D721Med (cell line): ENCODE results near the gene PLD1.

Experiments
- DNase-seq: peaks from one replicate; pipeline ENCODE4 v3.0.0; 2011; ENCODE audit warnings: low spot score; ENCODE audit not compliant: insufficient read length
- FAIRE-seq: peaks from 2 replicates; lab custom pipeline; 2011; peaks lifted over from hg19 to GRCh38; lab: Jason Lieb, UNC
- CTCF ChIP-seq: IDR thresholded peaks from 2 replicates; pipeline ENCODE4 v1.5.1; 2012; ENCODE audit warnings: mild to moderate bottlenecking, control low read depth; ENCODE audit not compliant: insufficient read depth; ENCODE audit errors: missing control alignments

PLD1 gene

DNA sequence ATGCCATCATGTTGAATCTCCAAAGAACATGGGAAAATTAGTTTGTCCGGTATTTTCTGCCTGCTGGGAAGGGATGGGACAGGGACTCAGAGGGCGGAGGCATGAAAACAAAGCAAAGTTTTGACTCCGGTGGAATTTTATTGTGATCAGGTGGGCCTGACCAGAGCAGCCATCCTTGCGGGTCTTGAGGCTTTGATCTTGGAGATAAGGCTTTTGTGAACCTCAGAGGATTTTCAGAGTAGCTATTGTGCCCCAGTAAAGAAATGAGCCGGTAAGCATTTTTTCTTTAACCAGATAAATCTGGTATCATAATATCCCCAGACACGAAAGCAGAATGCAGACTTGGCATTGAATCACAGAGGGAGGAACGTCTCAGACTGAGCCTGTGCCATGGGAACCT, 250.7 kb downstream of the PLD1 start:
- DNase-seq (no peak), FAIRE-seq (no peak)
- TF ChIP-seq CTCF: no peak

- no peak for DNase-seq
- no peak for TF ChIP-seq CTCF
- FAIRE-seq: no peak
Observed at GRCh38 chr3:171558188-171558696, 252.0 kb downstream of the PLD1 start.

DNA sequence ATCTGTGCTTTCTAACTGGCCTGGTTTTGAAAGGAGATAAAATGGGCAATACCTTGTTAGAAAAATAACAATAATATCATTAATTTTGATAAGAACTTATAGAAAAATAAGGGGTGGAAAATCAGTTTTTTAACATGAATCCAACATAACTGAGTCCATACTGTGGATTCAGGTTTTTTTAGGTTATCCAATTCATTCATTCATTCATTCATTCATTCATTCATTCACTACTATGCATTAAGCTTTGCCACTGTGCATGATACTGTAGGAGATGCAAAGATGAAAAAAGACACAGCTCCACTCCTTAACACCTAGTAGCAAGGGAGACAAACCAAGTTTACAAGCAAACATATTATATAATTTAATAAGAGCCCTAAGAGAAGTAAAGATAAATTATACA, 253.1 kb downstream of the PLD1 start:
- TF ChIP-seq CTCF: no peak
- FAIRE-seq (no peak), DNase-seq (no peak)

DNA sequence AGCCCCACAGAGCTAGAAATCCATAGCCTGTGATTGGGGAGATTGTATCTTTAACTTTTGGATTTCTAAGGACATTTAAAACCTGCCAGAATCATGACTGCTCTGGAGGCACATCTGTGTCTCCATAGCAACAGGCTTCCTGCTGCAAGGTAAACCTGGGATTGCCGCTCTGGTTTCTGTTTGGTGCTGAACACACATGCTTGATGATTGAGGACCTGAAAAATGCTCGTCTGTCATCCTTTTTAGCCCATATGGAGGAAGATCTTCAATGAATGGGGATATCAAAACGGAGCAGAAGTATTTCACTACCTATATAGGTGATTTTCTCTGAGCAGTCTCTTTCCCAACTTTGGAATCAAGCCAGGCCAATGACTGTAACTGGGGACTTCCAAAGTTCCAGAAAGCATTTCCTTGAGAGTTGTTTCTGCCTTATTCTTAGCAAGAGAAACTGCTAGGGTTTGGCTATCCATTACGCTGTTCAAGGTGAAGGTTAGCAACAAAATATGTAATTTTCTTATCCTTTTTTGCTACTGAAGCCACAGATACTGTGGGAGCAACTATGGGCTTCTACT, 253.6 kb downstream of the PLD1 start:
- no peak for TF ChIP-seq CTCF
- FAIRE-seq (no peak), DNase-seq (no peak)

DNA sequence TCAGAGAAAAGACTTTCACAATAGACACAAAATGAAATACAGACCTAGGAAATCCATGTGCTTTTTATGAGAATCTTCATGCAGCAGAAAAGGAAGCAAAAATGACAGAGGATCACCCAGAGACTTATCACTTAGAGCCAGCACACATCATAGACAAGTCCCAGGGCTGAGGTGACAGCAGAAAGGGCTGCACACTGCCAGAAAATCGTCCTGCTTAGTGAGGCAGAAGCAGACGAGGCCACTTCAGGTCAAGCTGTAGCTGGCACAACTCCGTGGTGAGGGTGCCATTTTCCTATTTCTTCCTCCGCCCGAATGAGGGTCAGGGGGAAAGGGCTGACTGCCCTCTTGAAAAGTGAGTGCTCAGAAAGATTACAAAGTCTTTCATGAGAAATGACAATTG, 254.1 kb downstream of the PLD1 start:
- no peak for FAIRE-seq
- no peak for TF ChIP-seq CTCF
- DNase-seq: no peak

GRCh38 chr3:171553086-171553485, 257.2 kb downstream of the PLD1 start:
- FAIRE-seq (no peak), DNase-seq (no peak)

More at GRCh38 chr3:171553086-171553485, 257.2 kb downstream of the PLD1 start:
- no peak for TF ChIP-seq CTCF
